Fibroblast of lung (primary cell): ENCODE data around the gene ZNF740.

Source experiments
- CTCF ChIP-seq, 2 donors: IDR thresholded peaks in 1 of 2; conservative IDR thresholded peaks in 1 of 2; 1 replicate in 1 of 2; 2 replicates in 1 of 2; pipeline ENCODE4 v1.5.1; 2011 to 2012; ENCODE audit warnings: low read length in 2 of 2, control low read depth in 1 of 2, inconsistent platforms in 1 of 2, low read depth in 1 of 2, mild to moderate bottlenecking in 1 of 2
- EZH2 ChIP-seq: IDR thresholded peaks from 2 replicates; pipeline ENCODE4 v1.5.1; 2012; ENCODE audit warnings: low read length, control low read depth, mild to moderate bottlenecking; ENCODE audit errors: missing control alignments

- TF ChIP-seq CTCF (conservative IDR thresholded peaks at IDR 0.05 in 1 of 2, IDR thresholded peaks at IDR 0.05 in 1 of 2; ENCODE audit: low read depth in 1 of 2, low read length in 2 of 2) (no peak), EZH2 (no peak)
Observed at GRCh38 chr12:53225635-53226424, 45.3 kb downstream of the ZNF740 start.
